ENCODE results near the gene VENTX.

The VENTX gene

DNA sequence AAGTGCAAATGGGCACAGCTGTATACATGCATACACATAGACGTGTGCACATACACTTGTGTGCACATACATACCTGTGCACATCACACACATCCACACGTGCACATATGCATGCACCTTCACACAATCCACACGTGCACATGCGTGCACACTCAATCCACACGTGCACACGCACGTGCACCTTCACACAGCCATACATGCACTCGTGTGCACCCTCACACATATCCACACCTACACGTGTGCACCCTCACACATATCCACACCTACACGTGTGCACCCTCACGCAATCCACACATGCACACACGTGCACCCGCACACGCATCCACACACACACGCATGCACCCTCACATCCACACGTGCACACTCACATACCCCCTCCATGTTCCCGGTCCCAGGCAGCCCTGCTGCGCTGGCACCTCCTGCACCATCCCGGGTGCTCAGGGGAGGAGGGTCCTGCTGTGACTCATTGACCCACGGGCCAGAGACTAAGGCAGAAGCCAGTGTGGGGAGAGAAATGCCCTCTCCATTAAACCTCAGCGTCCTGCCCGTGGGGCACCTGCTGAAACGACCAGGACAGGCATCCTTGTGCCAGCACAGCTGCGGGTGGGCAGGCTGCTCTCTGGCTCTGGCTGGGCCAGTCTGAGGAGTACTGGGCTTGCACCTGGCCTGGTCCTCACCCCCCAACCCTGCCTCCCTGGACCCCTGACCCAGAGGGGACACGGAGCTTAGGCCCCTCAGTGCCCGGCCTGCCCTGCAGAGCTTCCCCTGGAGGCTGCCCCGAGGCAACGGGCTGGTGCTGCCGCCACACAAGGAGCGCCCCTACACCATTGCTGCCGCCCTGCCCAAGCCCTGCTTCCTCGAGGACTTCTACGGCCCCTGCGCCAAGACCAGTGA is 25.4 kb upstream of the VENTX start:
- H3K27ac ChIP-seq, result no peak overlapping the region
- TF ChIP-seq ZFX (IDR thresholded peaks at IDR 0.05), result no peak
- TF ChIP-seq, protein P1, sequence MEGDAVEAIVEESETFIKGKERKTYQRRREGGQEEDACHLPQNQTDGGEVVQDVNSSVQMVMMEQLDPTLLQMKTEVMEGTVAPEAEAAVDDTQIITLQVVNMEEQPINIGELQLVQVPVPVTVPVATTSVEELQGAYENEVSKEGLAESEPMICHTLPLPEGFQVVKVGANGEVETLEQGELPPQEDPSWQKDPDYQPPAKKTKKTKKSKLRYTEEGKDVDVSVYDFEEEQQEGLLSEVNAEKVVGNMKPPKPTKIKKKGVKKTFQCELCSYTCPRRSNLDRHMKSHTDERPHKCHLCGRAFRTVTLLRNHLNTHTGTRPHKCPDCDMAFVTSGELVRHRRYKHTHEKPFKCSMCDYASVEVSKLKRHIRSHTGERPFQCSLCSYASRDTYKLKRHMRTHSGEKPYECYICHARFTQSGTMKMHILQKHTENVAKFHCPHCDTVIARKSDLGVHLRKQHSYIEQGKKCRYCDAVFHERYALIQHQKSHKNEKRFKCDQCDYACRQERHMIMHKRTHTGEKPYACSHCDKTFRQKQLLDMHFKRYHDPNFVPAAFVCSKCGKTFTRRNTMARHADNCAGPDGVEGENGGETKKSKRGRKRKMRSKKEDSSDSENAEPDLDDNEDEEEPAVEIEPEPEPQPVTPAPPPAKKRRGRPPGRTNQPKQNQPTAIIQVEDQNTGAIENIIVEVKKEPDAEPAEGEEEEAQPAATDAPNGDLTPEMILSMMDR (conservative IDR thresholded peaks at IDR 0.05), result no peak

DNA sequence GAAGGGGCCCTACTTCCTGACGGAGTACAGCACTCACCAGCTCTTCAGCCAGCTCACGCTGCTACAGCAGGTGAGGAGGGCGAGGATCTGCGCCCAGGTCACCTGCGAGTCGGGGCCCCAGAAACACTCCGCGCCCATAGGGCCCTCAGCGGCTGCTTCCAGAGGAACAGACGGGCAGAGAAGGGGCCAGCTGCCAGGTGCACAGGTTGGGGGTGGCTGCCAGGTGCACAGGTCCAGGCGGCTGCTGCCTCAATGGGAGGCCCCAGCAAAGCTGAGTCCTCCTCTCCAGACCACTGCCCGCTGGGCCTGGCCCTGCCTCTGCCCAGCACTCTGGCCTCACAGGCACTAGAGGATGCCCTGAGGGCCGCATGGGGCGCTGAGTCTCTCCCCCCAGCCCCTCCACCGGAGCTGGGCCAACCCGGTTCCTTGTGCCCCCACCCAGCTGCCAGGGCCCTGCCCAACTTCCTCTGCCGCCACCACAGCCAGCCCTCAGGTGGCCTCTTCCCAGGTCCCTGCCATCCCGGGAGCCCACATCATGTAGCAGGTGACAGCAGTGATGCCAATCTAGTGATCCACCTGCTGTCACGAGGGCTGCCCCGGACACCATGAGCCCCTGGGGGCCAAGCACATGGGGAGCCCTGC is 24.7 kb upstream of the VENTX start:
- TF ChIP-seq ZFX (IDR thresholded peaks at IDR 0.05), result no peak
- TF ChIP-seq, protein P1 (conservative IDR thresholded peaks at IDR 0.05), result no peak
- H3K27ac ChIP-seq, result no peak overlapping the region

DNA sequence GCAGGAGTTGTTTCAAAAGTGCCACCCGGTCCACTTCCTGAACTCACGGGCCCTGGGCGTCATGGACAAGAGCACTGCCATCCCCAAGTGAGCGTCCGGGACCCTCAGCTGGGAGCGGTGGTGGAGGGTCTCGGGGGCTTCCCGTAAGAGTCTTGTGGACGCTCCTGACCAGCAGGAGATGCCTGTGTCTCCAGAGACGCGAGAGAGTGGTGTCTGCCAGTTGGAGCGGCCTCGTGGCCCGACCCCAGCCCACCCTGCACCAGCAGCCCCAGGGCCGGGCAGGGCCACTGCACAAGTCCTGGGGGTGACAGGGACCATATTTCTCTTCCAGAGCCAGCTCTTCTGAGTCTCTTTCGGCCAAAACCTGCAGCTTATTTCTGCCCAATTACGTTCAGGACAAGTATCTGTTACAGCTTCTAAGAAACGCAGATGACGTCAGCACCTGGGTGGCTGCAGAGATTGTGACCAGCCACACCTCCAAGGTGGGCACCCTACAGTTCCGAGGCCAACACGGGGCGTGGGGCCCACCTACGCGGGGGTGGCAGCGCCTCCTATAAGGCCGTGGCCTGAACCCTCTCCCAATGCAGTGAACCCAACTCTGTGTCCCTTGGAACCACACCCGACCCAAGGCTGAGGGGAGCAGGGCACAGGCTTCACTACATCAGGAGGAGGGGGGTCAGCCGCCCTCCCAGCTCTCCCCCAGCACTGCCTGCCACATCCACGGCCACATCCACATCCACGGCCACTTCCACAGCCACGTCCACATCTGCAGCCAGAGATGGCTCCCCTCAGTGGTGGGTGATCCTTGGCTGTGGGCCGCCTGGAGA is 23.8 kb upstream of the VENTX start:
- no peak overlapping the region for H3K27ac ChIP-seq
- TF ChIP-seq, protein P1 (conservative IDR thresholded peaks at IDR 0.05), result no peak
- TF ChIP-seq ZFX (IDR thresholded peaks at IDR 0.05), result no peak

- TF ChIP-seq, protein P1 (conservative IDR thresholded peaks at IDR 0.05), result no peak
- no peak for TF ChIP-seq ZFX (IDR thresholded peaks at IDR 0.05)
- no peak overlapping the region for H3K27ac ChIP-seq
Observed at GRCh38 chr10:133214468-133215410, 22.9 kb upstream of the VENTX start.

DNA sequence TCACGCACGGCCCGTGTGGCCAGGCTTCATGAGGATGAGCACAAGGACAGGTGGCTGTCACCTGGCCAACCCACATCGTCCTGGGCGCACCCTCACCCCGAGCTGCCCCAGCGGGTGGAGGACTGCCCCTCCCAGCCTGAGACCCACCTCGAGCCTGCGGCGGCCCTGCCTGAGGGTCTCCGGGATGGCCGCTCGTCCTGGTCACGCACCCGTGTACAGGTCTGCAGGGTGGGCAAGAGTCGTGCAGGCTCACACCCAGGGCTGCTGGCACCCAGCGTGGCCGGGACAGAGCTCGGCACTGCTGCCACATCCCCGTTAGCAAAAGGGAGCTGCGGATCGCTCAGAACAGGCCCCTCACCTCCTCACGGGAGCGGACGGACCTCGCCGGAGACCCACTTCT is 22.1 kb upstream of the VENTX start:
- no peak overlapping the region for H3K27ac ChIP-seq
- TF ChIP-seq ZFX (IDR thresholded peaks at IDR 0.05), result no peak

DNA sequence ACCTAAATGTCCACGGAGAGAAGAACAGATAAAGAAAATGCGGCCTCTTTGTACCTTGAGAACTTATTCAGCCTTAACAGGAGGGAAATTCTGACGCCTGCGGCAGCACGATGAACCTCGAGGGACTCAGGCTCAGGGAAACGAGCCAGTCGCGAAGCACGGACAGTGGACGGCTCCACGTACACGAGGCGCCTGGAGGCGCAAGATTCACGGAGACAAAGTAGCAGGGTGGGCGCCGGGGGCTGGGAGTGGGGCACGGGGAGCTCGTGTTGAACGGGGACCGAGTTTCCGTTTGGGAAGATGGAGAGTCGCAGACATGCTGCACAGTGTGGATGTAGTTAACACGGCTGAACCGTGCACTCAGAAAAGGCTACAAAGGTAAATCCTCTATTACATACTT is 20.9 kb upstream of the VENTX start:
- no peak overlapping the region for H3K27ac ChIP-seq
- TF ChIP-seq, protein P1 (conservative IDR thresholded peaks at IDR 0.05), result no peak
- TF ChIP-seq ZFX (IDR thresholded peaks at IDR 0.05), result no peak

All from C4-2B (cell line).